Type B pancreatic cell (in vitro differentiated cells): ENCODE data around the gene ACSL1. TPM values are rescaled to one million over a fixed set of nuclear protein-coding genes. Genes with fewer than 3 reads are reported as not detected.

ENCODE experiments used
- DNase-seq: peaks from one replicate; pipeline ENCODE4 v3.0.0; 2021; ENCODE audit warnings: mixed read lengths; ENCODE audit not compliant: unreplicated experiment; ENCODE audit errors: extremely low spot score
- H3K27ac Mint-ChIP-seq: 2 replicates; pipeline ENCODE4 v1.8.0; 2021; ENCODE audit warnings: mild to moderate bottlenecking, mixed read lengths
- H3K27me3 Mint-ChIP-seq: 2 replicates; pipeline ENCODE4 v1.8.0; 2021; ENCODE audit warnings: mixed read lengths
- H3K36me3 Mint-ChIP-seq: 2 replicates; pipeline ENCODE4 v1.8.0; 2021; ENCODE audit warnings: mixed read lengths
- H3K4me1 Mint-ChIP-seq: one replicate; pipeline ENCODE4 v1.8.0; 2021; ENCODE audit warnings: mixed read lengths; ENCODE audit not compliant: unreplicated experiment
- H3K4me3 Mint-ChIP-seq: 2 replicates; pipeline ENCODE4 v1.8.0; 2021; ENCODE audit warnings: mild to moderate bottlenecking, mixed read lengths
- H3K9me3 Mint-ChIP-seq: 2 replicates; pipeline ENCODE4 v1.8.0; 2021; ENCODE audit warnings: mixed read lengths
- CTCF ChIP-seq: fragments of 200-600 bp; sonication (generic); conservative IDR thresholded peaks from 2 replicates; pipeline ENCODE4 v1.5.0; 2021; ENCODE audit warnings: antibody characterized with exemption, mild to moderate bottlenecking
- total RNA-seq: library from RNA; stranded (reverse); gene quantifications from 2 replicates; pipeline ENCODE4 v1.2.1, GENCODE V29; 2021; ENCODE audit warnings: low replicate concordance

ACSL1 gene
- total RNA-seq, 1 donor from 2014 or later, result 89.0 TPM

GRCh38 chr4:184811526-184812198 lies 14.1 kb downstream of the ACSL1 start:
- Mint-ChIP-seq H3K27ac (peak overlapping the region; percentile 88), H3K36me3 (no peaks in the 10 kb centered on the region), H3K27me3 (peaks cover 7% of the 10 kb centered on the region), H3K9me3 (no peaks in the 10 kb centered on the region), H3K4me1 (peaks cover 49% of the 10 kb centered on the region), H3K4me3 (no peak overlapping the region)
- DNase-seq, result no peak
- TF ChIP-seq CTCF, result no peak

GRCh38 chr4:184810720-184811119 lies 15.0 kb downstream of the ACSL1 start:
- H3K4me1 Mint-ChIP-seq, result peaks cover 57% of the 10 kb centered on the region
- H3K9me3 Mint-ChIP-seq, result no peaks in the 10 kb centered on the region
- H3K27ac Mint-ChIP-seq, result no peak overlapping the region
- no peak overlapping the region for H3K4me3 Mint-ChIP-seq
- H3K27me3 Mint-ChIP-seq, result peaks cover 7% of the 10 kb centered on the region
- DNase-seq, result no peak
- no peaks in the 10 kb centered on the region for H3K36me3 Mint-ChIP-seq
- no peak for TF ChIP-seq CTCF

GRCh38 chr4:184808713-184809050 lies 17.1 kb downstream of the ACSL1 start:
- peak overlapping the region; percentile 8 for H3K4me3 Mint-ChIP-seq
- TF ChIP-seq CTCF, result no peak
- H3K27me3 Mint-ChIP-seq, result peaks cover 3% of the 10 kb centered on the region
- peaks cover 3% of the 10 kb centered on the region for H3K36me3 Mint-ChIP-seq
- H3K9me3 Mint-ChIP-seq, result peaks cover 4% of the 10 kb centered on the region
- H3K27ac Mint-ChIP-seq, result peak overlapping the region; percentile 77
- H3K4me1 Mint-ChIP-seq, result peaks cover 48% of the 10 kb centered on the region
- no peak for DNase-seq

GRCh38 chr4:184807797-184808712 lies 17.7 kb downstream of the ACSL1 start:
- Mint-ChIP-seq H3K4me3 (peak overlapping the region; percentile 8), H3K36me3 (peaks cover 4% of the 10 kb centered on the region), H3K27ac (peak overlapping the region; percentile 77), H3K4me1 (peaks cover 46% of the 10 kb centered on the region), H3K9me3 (peaks cover 5% of the 10 kb centered on the region), H3K27me3 (peaks cover 3% of the 10 kb centered on the region)
- TF ChIP-seq CTCF, result no peak
- DNase-seq, result no peak

GRCh38 chr4:184807256-184807655 lies 18.5 kb downstream of the ACSL1 start:
- peaks cover 4% of the 10 kb centered on the region for H3K36me3 Mint-ChIP-seq
- DNase-seq, result no peak

More at GRCh38 chr4:184807256-184807655, 18.5 kb downstream of the ACSL1 start:
- no peak for TF ChIP-seq CTCF
- Mint-ChIP-seq H3K27me3 (peaks cover 3% of the 10 kb centered on the region), H3K4me3 (no peak overlapping the region), H3K4me1 (peaks cover 46% of the 10 kb centered on the region), H3K9me3 (peaks cover 5% of the 10 kb centered on the region), H3K27ac (peak overlapping the region; percentile 77)
